PC-3 (cell line): ENCODE results near the gene FARS2. TPM values are rescaled to one million over a fixed set of nuclear protein-coding genes. Genes with fewer than 3 reads are reported as not detected.
A peak's percentile ranks its signal among the peaks of the same experiment; 100 is the strongest.

ENCODE experiments used
- ATAC-seq: fragments of 200-7000 bp; cut with Tn5 transposase; 2 replicates; pipeline ENCODE4 v1.9.1; 2020; ENCODE audit warnings: mild to moderate bottlenecking, moderate library complexity
- BruUV-seq: library from RNA; stranded (reverse); fragments of 400-500 nt; replicated peaks from 2 replicates; lab custom pipeline; 2021; lab: Mats Ljungman, UMichigan
- CTCF ChIA-PET: fragments of 300-600 bp; sonication (Branson Sonifier 250); formaldehyde crosslinking; loops from one replicate; lab custom pipeline; 2022; ENCODE audit warnings: antibody characterized with exemption; lab: Charles Lee
- POLR2A ChIA-PET: fragments of 300-600 bp; sonication (Branson Sonifier 250); formaldehyde crosslinking; loops from one replicate; lab custom pipeline; 2022; ENCODE audit warnings: antibody characterized with exemption; ENCODE audit not compliant: unreplicated experiment; lab: Charles Lee
- DNase-seq: peaks from one replicate; pipeline ENCODE4 v3.0.0-alpha.2; 2015
- H2AFZ ChIP-seq: fragments of 300-600 bp; sonication (generic); 2 replicates; pipeline ENCODE4 v1.6.0; 2016; ENCODE audit warnings: antibody characterized with exemption, low read length
- H3F3A ChIP-seq: fragments of 300-600 bp; sonication (generic); one replicate; pipeline ENCODE4 v1.6.0; 2017; ENCODE audit warnings: antibody characterized with exemption, low read length, control low read depth, mild to moderate bottlenecking; ENCODE audit not compliant: unreplicated experiment
- H3K27ac ChIP-seq: fragments of 300-600 bp; sonication (generic); 2 replicates; pipeline ENCODE4 v1.5.1; 2016; ENCODE audit warnings: mild to moderate bottlenecking, low read length
- H3K27me3 ChIP-seq: fragments of 300-600 bp; sonication (generic); 2 replicates; pipeline ENCODE4 v1.6.1; 2016; ENCODE audit warnings: low read length, mixed read lengths
- H3K36me3 ChIP-seq: fragments of 300-600 bp; sonication (generic); 2 replicates; pipeline ENCODE4 v1.6.1; 2016; ENCODE audit warnings: low read depth, mixed run types, low read length, mixed read lengths
- H3K4me1 ChIP-seq: fragments of 300-600 bp; sonication (generic); 2 replicates; pipeline ENCODE4 v1.5.1; 2016; ENCODE audit warnings: low read length; ENCODE audit not compliant: insufficient read depth
- H3K4me2 ChIP-seq: fragments of 300-600 bp; sonication (generic); 2 replicates; pipeline ENCODE4 v1.6.0; 2016; ENCODE audit warnings: low read length
- H3K4me3 ChIP-seq: fragments of 300-600 bp; sonication (generic); 2 replicates; pipeline ENCODE4 v1.5.1; 2016; ENCODE audit warnings: mild to moderate bottlenecking, low read length, mixed read lengths
- H3K79me2 ChIP-seq: fragments of 300-600 bp; sonication (generic); 2 replicates; pipeline ENCODE4 v1.6.1; 2017; ENCODE audit warnings: low read length, mixed read lengths
- H3K9ac ChIP-seq: fragments of 300-600 bp; sonication (generic); 2 replicates; pipeline ENCODE4 v1.6.0; 2016; ENCODE audit warnings: mild to moderate bottlenecking, low read length
- H3K9me2 ChIP-seq: fragments of 300-600 bp; sonication (generic); replicated peaks from 2 replicates; pipeline ENCODE4 v1.6.1; 2016; ENCODE audit warnings: mixed run types, low read length, mixed read lengths
- H3K9me3 ChIP-seq: fragments of 300-600 bp; sonication (generic); 2 replicates; pipeline ENCODE4 v1.6.1; 2016; ENCODE audit warnings: low read length, mixed read lengths
- H4K20me1 ChIP-seq: fragments of 300-600 bp; sonication (generic); 2 replicates; pipeline ENCODE4 v1.6.1; 2016; ENCODE audit warnings: low read length, mixed read lengths
- EZH2 ChIP-seq: fragments of 300-600 bp; sonication (generic); IDR thresholded peaks from one replicate; pipeline ENCODE4 v1.6.1; 2017; ENCODE audit warnings: antibody characterized with exemption, mild to moderate bottlenecking, low read length; ENCODE audit not compliant: unreplicated experiment
- EZH2phosphoT487 ChIP-seq: fragments of 300-600 bp; sonication (generic); IDR thresholded peaks from 2 replicates; pipeline ENCODE4 v1.6.1; 2018; ENCODE audit warnings: mild to moderate bottlenecking, antibody characterized with exemption, low read length, borderline replicate concordance
- intact Hi-C: fragments of 100-400 bp; cut with micrococcal nuclease; formaldehyde crosslinking; loops from 2 replicates; pipeline ENCODE4 v1.9.0; 2023
- total RNA-seq: library from RNA; depleted of rRNA; stranded (reverse); fragments of >200 nt; gene quantifications from 2 replicates; pipeline ENCODE4 v1.2.3, GENCODE V29; 2014
- TF ChIP-seq, protein P1 (sequence below): fragments of 300-600 bp; sonication (generic); conservative IDR thresholded peaks from 2 replicates; pipeline ENCODE4 v1.5.1; 2017; ENCODE audit warnings: antibody characterized with exemption, low read depth, mild to moderate bottlenecking, low read length

Gene FARS2
- total RNA-seq, 1 experiment from 2014 or later = 23.0 TPM

DNA sequence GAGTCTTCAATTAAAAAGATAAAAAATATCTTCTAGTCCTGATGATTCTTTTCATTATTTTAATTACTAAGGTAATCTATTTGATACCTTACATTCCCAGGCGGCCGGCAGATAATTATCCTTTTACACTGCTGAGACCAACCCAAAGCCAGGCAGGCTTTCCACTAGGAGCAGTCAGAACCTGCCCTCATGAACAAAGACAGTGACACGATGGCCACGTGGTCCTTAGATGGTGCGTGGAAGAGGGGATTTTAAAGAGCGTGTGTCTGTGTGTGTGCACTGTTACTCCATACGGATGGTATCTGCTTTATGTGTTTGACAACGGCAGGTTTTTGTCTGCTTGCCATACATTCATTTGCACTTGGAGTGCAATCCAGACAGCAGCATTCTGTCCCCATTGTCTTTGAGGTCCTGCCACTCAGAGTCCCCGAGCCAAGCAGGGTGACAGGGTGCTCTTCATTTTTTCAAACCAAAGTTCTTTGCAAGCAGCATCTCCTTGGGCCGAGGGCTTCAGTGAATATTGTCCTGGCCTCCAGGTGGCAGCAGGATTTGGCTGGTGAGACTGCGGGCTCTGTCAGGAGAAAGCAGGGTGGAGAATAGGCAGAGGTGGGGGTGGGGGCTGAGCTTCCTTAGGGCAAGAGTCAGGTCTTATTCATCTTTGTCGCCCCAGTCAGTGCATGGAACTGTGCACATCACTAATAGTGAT, 484.9 kb downstream of the FARS2 start:
- H3K9me2 ChIP-seq = no peaks in the 10 kb centered on the region
- no TSS peak for BruUV-seq
- no peaks in the 10 kb centered on the region for H3K4me1 ChIP-seq
- H3K9me3 ChIP-seq = no peaks in the 10 kb centered on the region
- H2AFZ ChIP-seq = no peak overlapping the region
- no peak overlapping the region for H3K4me3 ChIP-seq
- ATAC-seq (0 out of 2 replicates have a peak, but pooled peaks have one; percentile 38), DNase-seq (peak; percentile 50)
- H3K9ac ChIP-seq = no peak overlapping the region
- no peaks in the 10 kb centered on the region for H4K20me1 ChIP-seq
- H3F3A ChIP-seq = no peaks in the 10 kb centered on the region
- no peak overlapping the region for H3K27ac ChIP-seq
- intact Hi-C loops = no loop called here
- ChIA-PET POLR2A (no interaction called here), CTCF (no interaction called here)
- H3K79me2 ChIP-seq = no peaks in the 10 kb centered on the region
- no peaks in the 10 kb centered on the region for H3K27me3 ChIP-seq
- no peak overlapping the region for H3K4me2 ChIP-seq
- TF ChIP-seq EZH2 = no peak
- TF ChIP-seq, protein P1, sequence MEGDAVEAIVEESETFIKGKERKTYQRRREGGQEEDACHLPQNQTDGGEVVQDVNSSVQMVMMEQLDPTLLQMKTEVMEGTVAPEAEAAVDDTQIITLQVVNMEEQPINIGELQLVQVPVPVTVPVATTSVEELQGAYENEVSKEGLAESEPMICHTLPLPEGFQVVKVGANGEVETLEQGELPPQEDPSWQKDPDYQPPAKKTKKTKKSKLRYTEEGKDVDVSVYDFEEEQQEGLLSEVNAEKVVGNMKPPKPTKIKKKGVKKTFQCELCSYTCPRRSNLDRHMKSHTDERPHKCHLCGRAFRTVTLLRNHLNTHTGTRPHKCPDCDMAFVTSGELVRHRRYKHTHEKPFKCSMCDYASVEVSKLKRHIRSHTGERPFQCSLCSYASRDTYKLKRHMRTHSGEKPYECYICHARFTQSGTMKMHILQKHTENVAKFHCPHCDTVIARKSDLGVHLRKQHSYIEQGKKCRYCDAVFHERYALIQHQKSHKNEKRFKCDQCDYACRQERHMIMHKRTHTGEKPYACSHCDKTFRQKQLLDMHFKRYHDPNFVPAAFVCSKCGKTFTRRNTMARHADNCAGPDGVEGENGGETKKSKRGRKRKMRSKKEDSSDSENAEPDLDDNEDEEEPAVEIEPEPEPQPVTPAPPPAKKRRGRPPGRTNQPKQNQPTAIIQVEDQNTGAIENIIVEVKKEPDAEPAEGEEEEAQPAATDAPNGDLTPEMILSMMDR = peak; percentile 64
- H3K36me3 ChIP-seq = no peaks in the 10 kb centered on the region

GRCh38 chr6:5746759-5747130, 485.4 kb downstream of the FARS2 start:
- intact Hi-C loops = no loop called here
- no peak for DNase-seq
- H4K20me1 ChIP-seq = no peaks in the 10 kb centered on the region
- H3K4me3 ChIP-seq = no peak overlapping the region
- no peaks in the 10 kb centered on the region for H3K9me3 ChIP-seq
- H3K4me1 ChIP-seq = no peaks in the 10 kb centered on the region
- no peaks in the 10 kb centered on the region for H3K79me2 ChIP-seq
- ChIA-PET POLR2A (no interaction called here), CTCF (no interaction called here)
- BruUV-seq = no TSS peak
- TF ChIP-seq, protein P1 = no peak; the same call in 1 of the 2 replicates
- no peak for TF ChIP-seq EZH2
- no peak for TF ChIP-seq EZH2phosphoT487
- no peak overlapping the region for H3K9ac ChIP-seq
- H3K36me3 ChIP-seq = no peaks in the 10 kb centered on the region
- H3K27me3 ChIP-seq = no peaks in the 10 kb centered on the region
- no peak for ATAC-seq
- H3F3A ChIP-seq = no peaks in the 10 kb centered on the region
- H3K9me2 ChIP-seq = no peaks in the 10 kb centered on the region
- H2AFZ ChIP-seq = no peak overlapping the region
- no peak overlapping the region for H3K27ac ChIP-seq
- H3K4me2 ChIP-seq = no peak overlapping the region

DNA sequence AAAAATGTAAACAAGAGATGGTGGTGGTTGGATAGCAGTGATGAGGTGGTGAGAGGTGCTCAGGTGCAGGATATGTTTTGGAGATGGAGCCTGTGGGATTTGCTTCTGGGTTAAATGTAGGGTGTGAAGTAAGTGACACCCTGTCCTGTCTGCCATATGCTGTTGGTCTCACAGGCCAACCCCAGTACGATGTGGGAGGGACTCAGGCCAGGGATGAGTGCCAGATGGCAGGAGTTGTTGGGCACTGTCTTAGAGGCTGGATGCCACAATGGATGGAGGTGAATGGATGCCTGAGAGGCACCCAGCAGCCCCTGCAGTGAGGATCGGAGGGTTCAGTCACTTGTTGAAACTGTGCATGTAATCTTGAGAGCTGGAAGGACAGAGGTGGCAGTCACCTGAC, 486.1 kb downstream of the FARS2 start:
- no peak overlapping the region for H2AFZ ChIP-seq
- CTCF ChIA-PET = no interaction called here

More for the DNA sequence above, 486.1 kb downstream of the FARS2 start:
- H3K4me3 ChIP-seq = no peak overlapping the region
- no peaks in the 10 kb centered on the region for H3K4me1 ChIP-seq
- no peaks in the 10 kb centered on the region for H3F3A ChIP-seq
- no peaks in the 10 kb centered on the region for H3K9me3 ChIP-seq
- H3K9me2 ChIP-seq = no peaks in the 10 kb centered on the region
- no peaks in the 10 kb centered on the region for H3K36me3 ChIP-seq
- no peak overlapping the region for H3K27ac ChIP-seq
- POLR2A ChIA-PET = no interaction called here
- no TSS peak for BruUV-seq
- ATAC-seq (no peak), DNase-seq (no peak)
- no peaks in the 10 kb centered on the region for H3K79me2 ChIP-seq
- no peak overlapping the region for H3K9ac ChIP-seq
- TF ChIP-seq EZH2 (no peak), EZH2phosphoT487 (no peak)
- TF ChIP-seq, protein P1 = no peak
- no peaks in the 10 kb centered on the region for H4K20me1 ChIP-seq
- H3K4me2 ChIP-seq = no peak overlapping the region
- H3K27me3 ChIP-seq = no peaks in the 10 kb centered on the region
- intact Hi-C loops = no loop called here
